ENCODE data around the gene MAOA. TPM values are rescaled to one million over a fixed set of nuclear protein-coding genes. Genes with fewer than 3 reads are reported as not detected.

Gene MAOA
- total RNA-seq, 1 donor from 2014 or later = 0.32 TPM

DNA sequence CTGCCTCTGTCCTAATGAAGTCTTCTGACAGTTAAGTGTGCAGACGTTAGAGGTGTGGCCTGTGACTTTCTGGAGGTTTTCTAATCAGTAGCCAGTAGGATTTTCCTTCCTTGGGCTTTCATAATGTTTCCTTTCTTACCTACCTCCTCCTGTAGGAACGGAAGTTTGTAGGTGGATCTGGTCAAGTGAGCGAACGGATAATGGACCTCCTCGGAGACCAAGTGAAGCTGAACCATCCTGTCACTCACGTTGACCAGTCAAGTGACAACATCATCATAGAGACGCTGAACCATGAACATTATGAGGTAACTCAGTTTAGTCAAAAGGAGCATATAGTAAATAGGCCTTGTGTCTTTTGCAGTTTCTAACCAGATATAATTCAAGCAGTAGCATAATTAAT, 75.0 kb downstream of the MAOA start:
- Mint-ChIP-seq H3K4me3 (ENCODE audit: unreplicated experiment) (no peak overlapping the region), H3K36me3 (ENCODE audit: unreplicated experiment) (no peaks in the 10 kb centered on the region), H3K27me3 (ENCODE audit: unreplicated experiment) (no peaks in the 10 kb centered on the region), H3K27ac (ENCODE audit: unreplicated experiment) (no peak overlapping the region), H3K4me1 (ENCODE audit: unreplicated experiment) (peaks cover 2% of the 10 kb centered on the region), H3K9me3 (ENCODE audit: unreplicated experiment) (no peaks in the 10 kb centered on the region)
- TF ChIP-seq, protein P1, sequence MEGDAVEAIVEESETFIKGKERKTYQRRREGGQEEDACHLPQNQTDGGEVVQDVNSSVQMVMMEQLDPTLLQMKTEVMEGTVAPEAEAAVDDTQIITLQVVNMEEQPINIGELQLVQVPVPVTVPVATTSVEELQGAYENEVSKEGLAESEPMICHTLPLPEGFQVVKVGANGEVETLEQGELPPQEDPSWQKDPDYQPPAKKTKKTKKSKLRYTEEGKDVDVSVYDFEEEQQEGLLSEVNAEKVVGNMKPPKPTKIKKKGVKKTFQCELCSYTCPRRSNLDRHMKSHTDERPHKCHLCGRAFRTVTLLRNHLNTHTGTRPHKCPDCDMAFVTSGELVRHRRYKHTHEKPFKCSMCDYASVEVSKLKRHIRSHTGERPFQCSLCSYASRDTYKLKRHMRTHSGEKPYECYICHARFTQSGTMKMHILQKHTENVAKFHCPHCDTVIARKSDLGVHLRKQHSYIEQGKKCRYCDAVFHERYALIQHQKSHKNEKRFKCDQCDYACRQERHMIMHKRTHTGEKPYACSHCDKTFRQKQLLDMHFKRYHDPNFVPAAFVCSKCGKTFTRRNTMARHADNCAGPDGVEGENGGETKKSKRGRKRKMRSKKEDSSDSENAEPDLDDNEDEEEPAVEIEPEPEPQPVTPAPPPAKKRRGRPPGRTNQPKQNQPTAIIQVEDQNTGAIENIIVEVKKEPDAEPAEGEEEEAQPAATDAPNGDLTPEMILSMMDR (IDR thresholded peaks at IDR 0.05) = no peak
- DNase-seq (ENCODE audit: extremely low spot score, unreplicated experiment) = no peak

DNA sequence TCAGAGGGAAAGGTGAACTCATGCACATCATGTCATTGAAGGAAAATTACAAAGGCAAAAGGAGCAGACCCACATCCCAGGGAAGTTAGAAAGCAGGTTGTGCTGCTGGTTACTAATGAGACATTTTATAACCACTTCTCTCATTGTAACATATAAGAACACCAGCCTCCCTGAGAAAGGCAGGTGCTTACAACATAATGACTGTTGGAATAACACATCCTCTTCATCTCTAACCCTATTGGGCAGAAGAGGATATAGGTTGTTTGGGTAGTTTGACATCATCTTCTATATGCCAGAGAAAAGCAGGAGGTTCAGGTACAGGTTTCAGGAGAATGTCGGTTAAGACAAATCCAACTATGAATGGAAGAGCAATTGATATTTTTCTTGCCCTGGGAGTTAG, 77.6 kb downstream of the MAOA start:
- Mint-ChIP-seq H3K27me3 (ENCODE audit: unreplicated experiment) (no peaks in the 10 kb centered on the region), H3K27ac (ENCODE audit: unreplicated experiment) (no peak overlapping the region), H3K9me3 (ENCODE audit: unreplicated experiment) (no peaks in the 10 kb centered on the region)

GRCh38 chrX:43734444-43734843, 78.3 kb downstream of the MAOA start:
- H3K27ac Mint-ChIP-seq (ENCODE audit: unreplicated experiment) = no peak overlapping the region
- peaks cover 6% of the 10 kb centered on the region for H3K4me1 Mint-ChIP-seq (ENCODE audit: unreplicated experiment)

More for the DNA sequence above, 77.6 kb downstream of the MAOA start:
- DNase-seq (ENCODE audit: extremely low spot score, unreplicated experiment) = no peak
- TF ChIP-seq, protein P1 (IDR thresholded peaks at IDR 0.05) = no peak
- Mint-ChIP-seq H3K4me1 (ENCODE audit: unreplicated experiment) (peaks cover 6% of the 10 kb centered on the region), H3K36me3 (ENCODE audit: unreplicated experiment) (no peaks in the 10 kb centered on the region), H3K4me3 (ENCODE audit: unreplicated experiment) (no peak overlapping the region)

GRCh38 chrX:43735534-43735933, 79.4 kb downstream of the MAOA start:
- no peak overlapping the region for H3K4me3 Mint-ChIP-seq (ENCODE audit: unreplicated experiment)
- H3K4me1 Mint-ChIP-seq (ENCODE audit: unreplicated experiment) = peaks cover 6% of the 10 kb centered on the region
- peaks cover 2% of the 10 kb centered on the region for H3K27me3 Mint-ChIP-seq (ENCODE audit: unreplicated experiment)
- DNase-seq (ENCODE audit: extremely low spot score, unreplicated experiment) = no peak
- H3K27ac Mint-ChIP-seq (ENCODE audit: unreplicated experiment) = no peak overlapping the region
- no peaks in the 10 kb centered on the region for H3K9me3 Mint-ChIP-seq (ENCODE audit: unreplicated experiment)
- TF ChIP-seq, protein P1 (IDR thresholded peaks at IDR 0.05) = no peak
- H3K36me3 Mint-ChIP-seq (ENCODE audit: unreplicated experiment) = no peaks in the 10 kb centered on the region

More at GRCh38 chrX:43734444-43734843, 78.3 kb downstream of the MAOA start:
- no peaks in the 10 kb centered on the region for H3K9me3 Mint-ChIP-seq (ENCODE audit: unreplicated experiment)
- DNase-seq (ENCODE audit: extremely low spot score, unreplicated experiment) = no peak
- no peaks in the 10 kb centered on the region for H3K36me3 Mint-ChIP-seq (ENCODE audit: unreplicated experiment)
- no peak overlapping the region for H3K4me3 Mint-ChIP-seq (ENCODE audit: unreplicated experiment)
- TF ChIP-seq, protein P1 (IDR thresholded peaks at IDR 0.05) = no peak
- H3K27me3 Mint-ChIP-seq (ENCODE audit: unreplicated experiment) = peaks cover 2% of the 10 kb centered on the region

- Mint-ChIP-seq H3K4me3 (ENCODE audit: unreplicated experiment) (no peak overlapping the region), H3K27ac (ENCODE audit: unreplicated experiment) (no peak overlapping the region), H3K27me3 (ENCODE audit: unreplicated experiment) (peaks cover 2% of the 10 kb centered on the region), H3K36me3 (ENCODE audit: unreplicated experiment) (no peaks in the 10 kb centered on the region), H3K4me1 (ENCODE audit: unreplicated experiment) (peaks cover 7% of the 10 kb centered on the region), H3K9me3 (ENCODE audit: unreplicated experiment) (no peaks in the 10 kb centered on the region)
- TF ChIP-seq, protein P1 (IDR thresholded peaks at IDR 0.05) = no peak
- DNase-seq (ENCODE audit: extremely low spot score, unreplicated experiment) = no peak
Observed at GRCh38 chrX:43735957-43736356, 79.9 kb downstream of the MAOA start.
